ENCODE data around the gene CYBB.

GRCh38 chrX:37846558-37846933 lies 66.7 kb downstream of the CYBB start:
- no peak for TF ChIP-seq EZH2phosphoT487 (IDR thresholded peaks at IDR 0.05; ENCODE audit: low read length)
- no peak for TF ChIP-seq CTCF (IDR thresholded peaks at IDR 0.05; ENCODE audit: low read length)

All from MM.1S (cell line).